Kidney epithelial cell (primary cell): ENCODE data around the gene ANKFY1. TPM values are rescaled to one million over a fixed set of nuclear protein-coding genes. Genes with fewer than 3 reads are reported as not detected.

Source experiments
- DNase-seq: peaks from one replicate; pipeline ENCODE4 v3.0.0-alpha.2; 2010; ENCODE audit warnings: low read depth
- H3K27me3 ChIP-seq: 2 replicates; pipeline ENCODE4 v1.6.0; 2011; ENCODE audit warnings: low read length; ENCODE audit not compliant: control insufficient read depth, insufficient read depth
- H3K36me3 ChIP-seq: 2 replicates; pipeline ENCODE4 v1.5.1; 2011; ENCODE audit warnings: low read length; ENCODE audit not compliant: control insufficient read depth, insufficient read depth
- H3K4me3 ChIP-seq: 2 replicates; pipeline ENCODE4 v1.5.1; 2011; ENCODE audit warnings: low read depth, mild to moderate bottlenecking, control low read depth, low read length
- total RNA-seq: library from RNA; depleted of rRNA; stranded (reverse); fragments of >200 nt; gene quantifications from 2 replicates; pipeline ENCODE4 v1.2.3, GENCODE V29; 2015
- TF ChIP-seq, protein P1 (sequence below): IDR thresholded peaks from 2 replicates; pipeline ENCODE4 v1.5.1; 2011; ENCODE audit warnings: mild to moderate bottlenecking, moderate library complexity, low read length, control low read depth, inconsistent platforms; ENCODE audit not compliant: insufficient read depth, poor library complexity, severe bottlenecking

Gene ANKFY1
- total RNA-seq, 1 donor from 2014 or later = 39.4 TPM

DNA sequence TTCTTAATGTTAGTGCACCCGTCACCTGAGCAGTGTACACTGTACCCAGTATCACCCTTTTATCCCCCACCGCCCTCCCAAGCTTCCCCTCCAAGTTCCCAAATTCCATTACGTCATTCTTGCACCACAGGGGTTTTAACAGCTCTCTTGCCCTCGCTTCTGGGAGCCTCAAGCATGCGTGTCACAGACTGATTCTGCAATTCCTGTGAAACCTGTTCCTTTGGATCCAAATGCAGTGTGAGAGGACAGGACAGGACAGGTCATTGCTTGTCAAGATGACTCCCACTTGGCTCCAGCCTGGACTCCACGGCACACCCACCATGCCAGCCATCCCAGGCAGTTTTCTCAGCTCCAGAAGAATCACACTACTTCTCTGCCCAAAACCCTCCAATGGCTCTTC lies 76.7 kb downstream of the ANKFY1 start:
- no peaks in the 10 kb centered on the region for H3K27me3 ChIP-seq
- no peaks in the 10 kb centered on the region for H3K36me3 ChIP-seq
- TF ChIP-seq, protein P1, sequence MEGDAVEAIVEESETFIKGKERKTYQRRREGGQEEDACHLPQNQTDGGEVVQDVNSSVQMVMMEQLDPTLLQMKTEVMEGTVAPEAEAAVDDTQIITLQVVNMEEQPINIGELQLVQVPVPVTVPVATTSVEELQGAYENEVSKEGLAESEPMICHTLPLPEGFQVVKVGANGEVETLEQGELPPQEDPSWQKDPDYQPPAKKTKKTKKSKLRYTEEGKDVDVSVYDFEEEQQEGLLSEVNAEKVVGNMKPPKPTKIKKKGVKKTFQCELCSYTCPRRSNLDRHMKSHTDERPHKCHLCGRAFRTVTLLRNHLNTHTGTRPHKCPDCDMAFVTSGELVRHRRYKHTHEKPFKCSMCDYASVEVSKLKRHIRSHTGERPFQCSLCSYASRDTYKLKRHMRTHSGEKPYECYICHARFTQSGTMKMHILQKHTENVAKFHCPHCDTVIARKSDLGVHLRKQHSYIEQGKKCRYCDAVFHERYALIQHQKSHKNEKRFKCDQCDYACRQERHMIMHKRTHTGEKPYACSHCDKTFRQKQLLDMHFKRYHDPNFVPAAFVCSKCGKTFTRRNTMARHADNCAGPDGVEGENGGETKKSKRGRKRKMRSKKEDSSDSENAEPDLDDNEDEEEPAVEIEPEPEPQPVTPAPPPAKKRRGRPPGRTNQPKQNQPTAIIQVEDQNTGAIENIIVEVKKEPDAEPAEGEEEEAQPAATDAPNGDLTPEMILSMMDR = no peak
- H3K4me3 ChIP-seq = no peak overlapping the region
- no peak for DNase-seq

- no peak overlapping the region for H3K4me3 ChIP-seq
- DNase-seq = no peak
- no peaks in the 10 kb centered on the region for H3K27me3 ChIP-seq
- TF ChIP-seq, protein P1 = no peak
- H3K36me3 ChIP-seq = no peaks in the 10 kb centered on the region
Observed at GRCh38 chr17:4186357-4186881, 77.4 kb downstream of the ANKFY1 start.

- no peak for DNase-seq
- Histone ChIP-seq H3K36me3 (no peaks in the 10 kb centered on the region), H3K27me3 (no peaks in the 10 kb centered on the region), H3K4me3 (no peak overlapping the region)
- TF ChIP-seq, protein P1 = no peak
Observed at GRCh38 chr17:4185656-4186055, 78.1 kb downstream of the ANKFY1 start.

DNA sequence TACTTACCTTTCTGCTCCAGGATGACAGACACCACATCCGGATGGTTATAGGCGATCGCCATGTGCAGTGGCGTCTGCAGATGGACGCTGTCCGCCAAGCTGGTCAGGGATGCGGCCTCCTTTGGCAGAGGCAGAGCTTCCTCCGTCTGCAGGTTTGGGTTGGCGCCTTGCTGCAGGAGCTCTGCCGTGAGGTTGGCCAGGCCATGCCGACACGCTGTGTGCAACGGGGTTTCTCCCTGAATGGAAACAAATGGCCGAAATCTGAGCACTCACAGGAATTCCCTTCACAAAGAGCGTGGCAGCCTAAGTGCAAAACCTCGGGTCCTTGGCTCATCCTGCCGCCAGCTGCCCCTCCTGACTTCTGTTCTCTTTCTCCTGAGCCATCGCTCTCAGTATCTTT lies 79.0 kb downstream of the ANKFY1 start:
- no peak overlapping the region for H3K4me3 ChIP-seq
- H3K27me3 ChIP-seq = no peaks in the 10 kb centered on the region
- TF ChIP-seq, protein P1 = no peak
- DNase-seq = no peak
- H3K36me3 ChIP-seq = no peaks in the 10 kb centered on the region

DNA sequence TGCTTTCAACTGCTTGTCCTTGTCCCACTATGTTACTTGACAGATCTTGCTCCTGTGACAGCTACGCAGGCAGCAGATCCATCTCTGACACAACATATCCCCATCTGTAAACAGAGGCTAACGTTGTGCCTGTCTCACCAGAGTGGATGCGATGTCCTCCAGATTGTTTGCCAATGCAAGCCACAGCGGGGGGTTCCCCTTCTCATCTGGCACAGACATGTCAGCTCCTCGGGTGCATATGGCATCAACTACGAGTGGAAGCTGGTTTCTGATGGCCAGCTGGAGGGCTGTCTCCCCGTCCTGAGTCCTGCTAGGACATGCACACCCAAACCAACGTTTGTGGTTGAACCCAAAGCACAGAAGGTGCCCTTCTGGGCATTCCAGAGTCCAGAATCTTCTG lies 81.7 kb downstream of the ANKFY1 start:
- H3K27me3 ChIP-seq = no peaks in the 10 kb centered on the region
- TF ChIP-seq, protein P1 = no peak
- H3K36me3 ChIP-seq = no peaks in the 10 kb centered on the region
- no peak for DNase-seq
- no peak overlapping the region for H3K4me3 ChIP-seq

GRCh38 chr17:4180791-4181190 lies 83.0 kb downstream of the ANKFY1 start:
- Histone ChIP-seq H3K4me3 (no peak overlapping the region), H3K27me3 (no peaks in the 10 kb centered on the region), H3K36me3 (no peaks in the 10 kb centered on the region)
- DNase-seq = no peak
- TF ChIP-seq, protein P1 = no peak
